NCI-H226 (cell line): ENCODE data around the gene ARHGEF2.

Experiments used
- DNase-seq: peaks from one replicate; pipeline ENCODE4 v3.0.0-alpha.2; 2015

The ARHGEF2 gene

GRCh38 chr1:155978325-155978972 lies at the start of gene ARHGEF2:
ARHGEF2 (minus strand) TSS chr1:155978547; CDS start chr1:155978427, 120 bp downstream.
- peak; percentile 95 for DNase-seq

GRCh38 chr1:156026588-156026987 lies 48.2 kb upstream of the ARHGEF2 start:
- DNase-seq = no peak

GRCh38 chr1:156025876-156026275 lies 47.5 kb upstream of the ARHGEF2 start:
- no peak for DNase-seq

GRCh38 chr1:156024801-156025200 lies 46.5 kb upstream of the ARHGEF2 start:
- DNase-seq = no peak

GRCh38 chr1:156021954-156022353 lies 43.6 kb upstream of the ARHGEF2 start:
- DNase-seq = no peak

GRCh38 chr1:156021093-156021428 lies 42.7 kb upstream of the ARHGEF2 start:
- DNase-seq = no peak

- peak; percentile 89 for DNase-seq
Observed at GRCh38 chr1:156020293-156021092, 42.1 kb upstream of the ARHGEF2 start, which contains the start of gene SSR2. SSR2 (minus strand) TSS chr1:156020951; CDS start chr1:156020167, 784 bp downstream.

- no peak for DNase-seq
Observed at GRCh38 chr1:156019946-156020292, 41.6 kb upstream of the ARHGEF2 start.

GRCh38 chr1:156014829-156015228 lies 36.5 kb upstream of the ARHGEF2 start:
- no peak for DNase-seq

- DNase-seq = no peak
Observed at GRCh38 chr1:156012051-156012817, 33.9 kb upstream of the ARHGEF2 start.

GRCh38 chr1:156009404-156009803 lies 31.1 kb upstream of the ARHGEF2 start:
- DNase-seq = no peak

GRCh38 chr1:156006666-156007376 lies 28.5 kb upstream of the ARHGEF2 start:
- DNase-seq = no peak

- DNase-seq = no peak
Observed at GRCh38 chr1:156004843-156005584, 26.7 kb upstream of the ARHGEF2 start.

- DNase-seq = no peak
Observed at GRCh38 chr1:156003923-156004188, 25.5 kb upstream of the ARHGEF2 start.

GRCh38 chr1:156002188-156002911 lies 24.0 kb upstream of the ARHGEF2 start:
- DNase-seq = no peak

GRCh38 chr1:156001662-156002171 lies 23.4 kb upstream of the ARHGEF2 start:
- DNase-seq = no peak

- no peak for DNase-seq
Observed at GRCh38 chr1:156001021-156001661, 22.8 kb upstream of the ARHGEF2 start.

GRCh38 chr1:155999964-156000363 lies 21.6 kb upstream of the ARHGEF2 start:
- no peak for DNase-seq

GRCh38 chr1:155996166-155996565 lies 17.8 kb upstream of the ARHGEF2 start:
- DNase-seq = no peak

- no peak for DNase-seq
Observed at GRCh38 chr1:155993595-155993994, 15.2 kb upstream of the ARHGEF2 start.
